ENCODE results near the gene HBEGF.
A peak's percentile ranks its signal among the peaks of the same experiment; 100 is the strongest.

HBEGF gene

GRCh38 chr5:140346348-140347221 lies at the start of gene HBEGF:
Gene HBEGF (minus strand): TSS chr5:140346603. CDS start chr5:140346328, 275 bp downstream.
- peak; percentile 11 to 65 (median 50) for DNase-seq

- DNase-seq: no peak
Measured at GRCh38 chr5:140393738-140394137, 47.3 kb upstream of the HBEGF start.

DNA sequence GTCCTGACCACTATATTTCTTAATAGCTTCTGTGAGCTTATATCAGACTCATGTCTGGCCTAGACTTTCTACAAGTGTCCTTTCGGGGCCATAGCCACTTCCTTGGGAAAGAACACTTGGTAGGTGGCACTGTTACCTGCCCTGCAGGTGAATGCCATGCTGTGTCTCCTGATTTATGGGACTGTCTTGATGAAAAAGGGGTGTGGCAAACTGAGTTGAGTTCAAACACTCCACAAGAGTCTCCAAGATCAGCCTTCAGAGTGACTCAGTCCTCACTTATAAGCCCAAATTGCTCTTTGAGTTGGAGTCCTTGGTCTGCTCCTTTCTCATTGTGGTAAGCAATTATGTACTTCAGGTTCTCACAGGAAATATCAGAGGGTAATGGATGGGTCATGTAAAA lies 45.3 kb upstream of the HBEGF start:
- DNase-seq: no peak

DNA sequence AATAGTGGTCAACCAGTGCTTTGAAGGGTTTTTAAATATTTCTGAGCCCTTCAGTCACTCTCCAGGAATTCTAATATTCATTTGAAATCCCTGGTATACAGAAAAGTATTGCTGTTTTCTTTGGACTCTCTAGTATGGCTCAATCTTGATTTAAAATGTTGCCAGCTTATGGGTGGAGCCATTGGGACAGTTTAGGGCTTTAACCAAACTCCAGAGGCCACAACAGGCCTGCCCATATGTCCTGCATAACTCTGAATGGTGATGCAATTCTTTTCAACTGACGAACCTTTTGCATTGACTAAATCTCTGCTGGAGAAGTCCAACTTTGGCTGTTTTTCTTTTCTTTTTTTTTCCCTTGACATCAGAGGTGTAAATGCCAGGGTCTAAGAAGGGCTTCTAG lies 44.9 kb upstream of the HBEGF start:
- no peak for DNase-seq

- no peak for DNase-seq
Measured at GRCh38 chr5:140388052-140388451, 41.6 kb upstream of the HBEGF start.

- no peak for DNase-seq
Measured at GRCh38 chr5:140383300-140383699, 36.9 kb upstream of the HBEGF start.

- no peak for DNase-seq
Measured at GRCh38 chr5:140382866-140383265, 36.5 kb upstream of the HBEGF start.

DNA sequence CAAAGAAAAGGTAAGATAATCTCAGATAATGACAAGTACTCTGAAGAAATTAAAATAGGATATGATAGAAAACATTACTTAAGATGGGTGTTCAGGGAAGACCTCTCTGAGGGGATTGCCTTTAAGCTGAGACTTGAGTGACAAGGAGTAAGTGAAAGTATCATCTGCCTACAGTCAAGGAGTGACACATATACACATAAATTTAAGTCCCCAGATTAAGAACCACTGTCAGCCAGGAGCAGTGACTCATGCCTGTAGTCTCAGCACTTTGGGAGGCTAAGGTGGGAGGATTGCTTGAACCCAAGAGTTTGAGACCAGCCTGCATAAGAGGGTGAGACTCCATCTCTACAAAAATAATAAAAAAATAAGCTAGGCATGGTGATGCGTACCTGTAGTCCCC lies 35.6 kb upstream of the HBEGF start:
- no peak for DNase-seq

GRCh38 chr5:140381351-140381750 lies 34.9 kb upstream of the HBEGF start:
- DNase-seq: no peak

DNA sequence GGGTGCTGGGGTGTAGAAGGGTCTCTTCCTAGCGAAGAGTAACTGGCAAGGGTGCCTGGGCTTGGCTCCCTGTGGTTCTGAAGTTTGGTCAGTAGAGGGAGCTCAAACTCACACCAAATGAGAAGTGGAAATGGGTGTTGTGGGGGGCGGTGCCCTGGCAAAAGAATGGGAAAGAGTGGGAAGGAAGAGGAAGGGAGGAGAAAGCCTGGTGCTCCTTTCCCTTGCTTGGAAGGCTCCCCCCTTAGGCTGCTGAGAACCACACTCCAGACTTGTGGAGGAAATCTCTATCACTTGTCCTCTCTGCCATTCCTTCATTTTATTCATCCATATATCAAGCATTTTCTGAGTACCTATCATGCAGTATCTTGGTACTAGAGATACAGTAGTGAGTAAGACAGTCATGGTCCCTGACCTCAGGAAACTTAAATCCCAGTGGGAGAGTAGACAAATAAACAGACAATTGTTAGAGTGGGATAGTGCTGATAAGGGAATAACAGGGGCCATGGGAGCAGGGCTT lies 26.6 kb upstream of the HBEGF start:
- peak in 4 of 6 experiments; percentile 9 to 47 (median 15) for DNase-seq

GRCh38 chr5:140371356-140372151 lies 25.2 kb upstream of the HBEGF start:
- DNase-seq: no peak

DNA sequence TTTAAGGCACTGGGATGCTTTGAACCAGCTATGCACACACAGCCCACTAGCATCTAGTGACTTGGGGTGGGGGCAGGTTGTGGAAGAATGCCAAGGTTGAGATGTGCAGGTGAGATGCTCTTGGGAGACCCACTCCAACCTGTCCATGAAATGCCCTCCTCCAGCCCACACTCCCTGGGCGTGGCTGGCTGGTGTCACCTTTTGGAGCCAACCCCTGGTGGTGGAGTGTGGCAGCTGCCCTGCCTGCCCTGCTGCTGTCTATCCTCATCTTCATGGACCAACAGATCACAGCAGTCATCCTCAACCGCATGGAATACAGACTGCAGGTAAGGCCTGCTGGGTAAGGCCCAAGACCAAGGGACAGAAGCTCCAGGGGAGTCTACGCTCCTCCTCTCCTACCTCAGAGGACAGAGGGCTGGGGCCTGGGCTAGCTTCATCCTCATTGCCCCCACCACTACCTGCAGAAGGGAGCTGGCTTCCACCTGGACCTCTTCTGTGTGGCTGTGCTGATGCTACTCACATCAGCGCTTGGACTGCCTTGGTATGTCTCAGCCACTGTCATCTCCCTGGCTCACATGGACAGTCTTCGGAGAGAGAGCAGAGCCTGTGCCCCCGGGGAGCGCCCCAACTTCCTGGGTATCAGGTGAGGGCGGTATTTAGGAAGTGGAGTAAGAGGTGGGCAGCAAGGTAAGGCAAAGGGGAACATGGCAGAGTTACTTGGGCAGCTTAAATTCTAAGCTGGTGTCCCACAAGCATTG lies 21.0 kb upstream of the HBEGF start:
- DNase-seq: no peak

DNA sequence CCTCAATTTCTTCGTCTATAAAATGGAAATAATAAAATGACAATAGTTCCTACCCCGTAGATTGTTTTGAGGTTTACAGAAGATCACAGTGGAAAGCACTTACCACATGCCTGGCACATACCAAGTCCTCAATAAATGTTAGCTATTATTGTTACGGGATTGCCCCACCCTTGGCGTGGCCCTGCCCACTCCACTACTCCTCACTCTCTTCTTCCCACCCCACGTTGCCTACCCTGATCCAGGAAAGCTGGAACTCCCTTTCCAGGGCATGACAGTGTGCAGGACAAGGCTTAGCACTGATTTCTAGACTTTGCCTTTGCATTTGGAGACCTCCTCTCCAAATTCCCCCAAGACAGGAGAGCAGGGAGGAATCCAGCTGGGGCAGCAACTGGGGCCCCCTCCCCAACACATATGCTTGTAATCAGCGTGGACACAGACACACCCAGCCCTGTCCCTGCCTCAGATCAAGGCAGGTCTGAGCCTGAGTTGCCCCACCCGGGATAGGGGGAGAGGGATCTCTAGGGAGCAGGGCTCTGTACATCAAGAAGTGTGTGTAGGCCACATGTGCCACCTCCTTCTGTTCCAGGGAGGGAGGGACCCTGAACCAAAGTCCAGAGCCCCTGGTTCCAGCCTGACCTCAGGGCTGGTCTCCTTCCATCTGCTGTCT lies 20.3 kb upstream of the HBEGF start:
- DNase-seq: no peak

DNA sequence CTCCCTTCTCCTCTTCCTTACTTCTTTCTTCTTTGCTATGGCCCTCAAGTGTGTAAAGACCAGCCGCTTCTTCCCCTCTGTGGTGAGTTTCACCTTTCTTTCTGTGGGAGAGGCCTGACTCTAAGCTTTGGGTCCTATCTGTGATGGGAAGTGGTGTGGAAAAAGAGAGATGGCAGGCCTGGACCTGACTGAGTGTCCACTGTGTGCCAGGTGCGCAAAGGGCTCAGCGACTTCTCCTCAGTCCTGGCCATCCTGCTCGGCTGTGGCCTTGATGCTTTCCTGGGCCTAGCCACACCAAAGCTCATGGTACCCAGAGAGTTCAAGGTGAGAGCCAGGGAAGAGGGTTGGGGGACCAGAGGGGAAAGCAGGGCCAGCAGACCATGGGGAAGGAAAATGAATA lies 19.5 kb upstream of the HBEGF start:
- DNase-seq: no peak

DNA sequence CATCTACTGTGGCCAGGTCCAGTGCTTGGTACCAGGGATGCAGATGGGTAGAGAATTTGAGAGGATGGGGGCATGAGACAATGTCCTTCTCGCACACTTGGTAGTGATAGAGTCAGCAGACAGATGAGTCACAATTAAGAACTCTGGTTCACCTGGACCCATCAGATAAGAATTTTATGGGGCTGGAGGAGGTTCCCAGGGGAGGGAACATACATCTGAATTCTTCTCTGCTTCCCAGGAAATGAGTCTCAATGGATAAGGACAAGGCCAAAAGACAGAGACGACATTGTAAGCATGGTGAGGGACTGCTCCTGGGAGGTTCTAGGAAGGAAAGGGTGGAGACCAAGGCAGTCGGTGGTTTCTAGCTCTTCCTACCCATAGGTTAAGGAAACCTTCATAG lies 18.9 kb upstream of the HBEGF start:
- no peak for DNase-seq

DNA sequence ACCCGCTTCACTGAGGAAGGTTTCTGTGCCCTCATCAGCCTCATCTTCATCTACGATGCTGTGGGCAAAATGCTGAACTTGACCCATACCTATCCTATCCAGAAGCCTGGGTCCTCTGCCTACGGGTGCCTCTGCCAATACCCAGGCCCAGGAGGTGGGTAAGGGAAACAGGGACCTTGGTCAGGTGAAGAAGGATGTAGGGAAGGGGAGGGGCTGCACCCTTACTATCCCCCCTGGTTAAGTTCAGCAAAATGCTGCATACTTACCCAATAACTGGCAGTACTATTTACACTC lies 18.0 kb upstream of the HBEGF start:
- no peak for DNase-seq

DNA sequence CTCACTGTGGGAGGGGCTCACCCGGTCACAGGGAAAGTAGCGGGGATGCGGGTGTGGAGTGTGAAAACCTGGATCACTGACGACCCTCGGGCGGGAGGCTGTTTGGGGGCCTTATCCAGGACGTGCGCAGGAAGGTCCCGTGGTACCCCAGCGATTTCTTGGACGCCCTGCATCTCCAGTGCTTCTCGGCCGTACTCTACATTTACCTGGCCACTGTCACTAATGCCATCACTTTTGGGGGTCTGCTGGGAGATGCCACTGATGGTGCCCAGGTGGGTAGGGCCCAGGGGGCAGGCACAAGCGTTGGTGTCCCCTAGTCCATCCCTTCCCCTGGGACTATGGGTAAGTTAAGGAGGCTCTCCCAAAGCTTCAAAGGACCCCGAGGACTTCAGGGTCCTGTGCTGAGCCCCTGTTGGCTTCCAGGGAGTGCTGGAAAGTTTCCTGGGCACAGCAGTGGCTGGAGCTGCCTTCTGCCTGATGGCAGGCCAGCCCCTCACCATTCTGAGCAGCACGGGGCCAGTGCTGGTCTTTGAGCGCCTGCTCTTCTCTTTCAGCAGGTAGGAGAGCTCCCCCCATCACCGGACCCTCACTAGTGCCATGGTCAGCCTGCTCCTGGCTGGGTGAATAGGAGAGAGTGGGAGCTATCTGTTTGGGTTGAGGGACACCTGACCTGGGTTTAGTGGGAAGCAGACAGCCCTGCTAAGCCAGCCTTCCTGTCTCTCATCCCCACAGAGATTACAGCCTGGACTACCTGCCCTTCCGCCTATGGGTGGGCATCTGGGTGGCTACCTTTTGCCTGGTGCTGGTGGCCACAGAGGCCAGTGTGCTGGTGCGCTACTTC lies 17.4 kb upstream of the HBEGF start:
- no peak for DNase-seq

DNA sequence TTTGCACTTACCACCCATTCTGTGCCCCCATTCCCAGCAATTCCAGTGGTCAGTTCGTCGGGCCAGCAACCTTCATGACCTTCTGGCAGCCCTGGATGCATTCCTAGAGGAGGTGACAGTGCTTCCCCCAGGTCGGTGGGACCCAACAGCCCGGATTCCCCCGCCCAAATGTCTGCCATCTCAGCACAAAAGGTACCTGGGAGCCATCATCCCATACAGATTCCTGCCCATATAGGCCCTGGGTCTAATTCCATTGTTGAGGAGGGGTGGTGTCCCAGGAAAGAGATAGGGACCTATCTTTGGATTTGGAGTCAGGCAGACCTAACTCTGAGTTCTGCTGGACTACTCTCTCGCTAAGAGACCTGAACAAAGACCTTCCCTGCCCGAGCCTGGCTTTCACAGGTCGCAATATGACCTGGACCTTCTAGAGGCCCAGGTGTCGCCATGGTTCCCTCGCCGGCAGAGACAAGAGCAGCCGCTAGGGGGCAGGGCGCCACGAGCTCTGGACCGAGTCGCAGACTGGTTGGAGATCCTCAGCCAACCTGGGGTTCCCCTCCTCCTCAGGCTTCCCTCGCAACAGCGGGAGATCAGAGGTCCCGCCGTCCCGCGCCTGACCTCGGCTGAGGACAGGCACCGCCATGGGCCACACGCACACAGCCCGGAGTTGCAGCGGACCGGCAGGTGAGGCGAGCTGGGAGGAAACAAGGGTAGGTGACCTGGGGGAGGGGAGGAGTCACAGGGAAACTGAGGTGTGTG lies 16.6 kb upstream of the HBEGF start:
- DNase-seq: peak; percentile 49 to 81 (median 68)

DNA sequence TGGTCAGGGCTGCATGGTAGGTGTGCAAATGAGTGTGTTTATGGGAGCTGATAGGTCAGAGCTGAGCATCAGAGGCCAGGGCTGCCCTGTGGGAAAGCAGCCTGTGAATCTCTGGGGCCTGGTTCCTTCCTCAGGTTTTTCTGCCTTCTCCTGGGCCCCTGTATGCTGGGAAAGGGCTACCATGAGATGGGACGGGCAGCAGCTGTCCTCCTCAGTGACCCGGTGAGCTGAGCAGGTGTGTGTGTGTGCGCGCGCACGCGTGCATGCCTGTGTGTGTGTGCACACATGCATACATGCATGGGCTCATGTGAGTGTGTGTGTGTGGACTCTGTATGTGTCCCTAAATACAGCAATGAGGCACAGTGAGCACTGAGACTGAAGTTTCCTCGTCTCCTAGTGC lies 15.9 kb upstream of the HBEGF start:
- no peak for DNase-seq

DNA sequence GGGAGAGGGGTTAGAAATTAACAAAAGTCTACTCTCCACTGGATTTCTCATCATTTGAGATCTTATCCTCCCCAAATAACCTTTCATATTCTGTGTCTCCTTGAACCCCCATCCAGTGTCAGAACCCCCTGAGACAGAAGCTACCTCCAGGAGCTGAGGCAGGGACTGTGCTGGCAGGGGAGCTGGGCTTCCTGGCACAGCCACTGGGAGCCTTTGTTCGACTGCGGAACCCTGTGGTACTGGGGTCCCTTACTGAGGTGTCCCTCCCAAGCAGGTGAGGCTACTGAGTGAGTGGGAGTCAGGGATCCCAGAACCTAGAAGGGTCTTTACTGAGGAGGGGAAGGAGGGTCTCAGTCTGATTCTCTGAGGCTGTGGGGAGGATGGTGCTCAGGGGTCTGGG lies 15.5 kb upstream of the HBEGF start:
- DNase-seq: no peak

All from stimulated activated naive CD4-positive, alpha-beta T cell (primary cell).